Stimulated activated CD4-positive, alpha-beta T cell treated with anti-CD3 and anti-CD28 coated beads, Interleukin-2, amount 100 ng/mL, for 24 hours (primary cell): Measurements from ENCODE around the gene THSD7B.
"Not testable (repeated sequence)": the region's sequence is repeated elsewhere in the genome, so short reads cannot be mapped to it uniquely, and the experiment has no call there.

Experiments used
- DNase-seq, 2 donors: peaks; one replicate each; pipeline ENCODE4 v3.0.0-alpha.2; 2020

THSD7B gene

GRCh38 chr2:137048455-137048854 is 283.1 kb downstream of the THSD7B start:
- no peak for DNase-seq

GRCh38 chr2:137049518-137049917 is 284.2 kb downstream of the THSD7B start:
- no peak for DNase-seq

GRCh38 chr2:137050949-137051348 is 285.6 kb downstream of the THSD7B start:
- no peak for DNase-seq

- DNase-seq, result no peak
Measured at GRCh38 chr2:137051778-137052398, 286.5 kb downstream of the THSD7B start.

- DNase-seq, result no peak
Measured at GRCh38 chr2:137056704-137057103, 291.4 kb downstream of the THSD7B start.

- not testable (repeated sequence) for DNase-seq
Measured at GRCh38 chr2:137076111-137076765, 310.9 kb downstream of the THSD7B start.

- no peak for DNase-seq
Measured at GRCh38 chr2:137091704-137092103, 326.4 kb downstream of the THSD7B start.

GRCh38 chr2:137093116-137093515 is 327.8 kb downstream of the THSD7B start:
- no peak for DNase-seq

GRCh38 chr2:137096187-137096586 is 330.8 kb downstream of the THSD7B start:
- DNase-seq, result no peak

- DNase-seq, result no peak
Measured at GRCh38 chr2:137096693-137097092, 331.3 kb downstream of the THSD7B start.

- not testable (repeated sequence) for DNase-seq
Measured at GRCh38 chr2:137101814-137102213, 336.5 kb downstream of the THSD7B start.

GRCh38 chr2:137107904-137108303 is 342.6 kb downstream of the THSD7B start:
- DNase-seq, result no peak

GRCh38 chr2:137111896-137112295 is 346.6 kb downstream of the THSD7B start:
- DNase-seq, result no peak

- DNase-seq, result no peak
Measured at GRCh38 chr2:137115081-137115794, 349.9 kb downstream of the THSD7B start.

- DNase-seq, result no peak
Measured at GRCh38 chr2:137115795-137116089, 350.4 kb downstream of the THSD7B start.

GRCh38 chr2:137117385-137117784 is 352.0 kb downstream of the THSD7B start:
- DNase-seq, result no peak

- DNase-seq, result no peak
Measured at GRCh38 chr2:137118140-137118539, 352.8 kb downstream of the THSD7B start.

- DNase-seq, result no peak
Measured at GRCh38 chr2:137123226-137123625, 357.9 kb downstream of the THSD7B start.

- DNase-seq, result no peak
Measured at GRCh38 chr2:137133225-137133624, 367.9 kb downstream of the THSD7B start.

- DNase-seq, result no peak
Measured at GRCh38 chr2:137138263-137138662, 372.9 kb downstream of the THSD7B start.

GRCh38 chr2:137151731-137152130 is 386.4 kb downstream of the THSD7B start:
- no peak for DNase-seq

GRCh38 chr2:137154946-137155345 is 389.6 kb downstream of the THSD7B start:
- DNase-seq, result no peak

GRCh38 chr2:137155356-137156104 is 390.2 kb downstream of the THSD7B start:
- no peak for DNase-seq
